Epithelial cell of proximal tubule (primary cell): ENCODE results near the gene RSAD1. TPM values are rescaled to one million over a fixed set of nuclear protein-coding genes. Genes with fewer than 3 reads are reported as not detected.
A peak's percentile ranks its signal among the peaks of the same experiment; 100 is the strongest.

Experiments
- DNase-seq: peaks from one replicate; pipeline ENCODE4 v3.0.0-alpha.2; 2011; ENCODE audit warnings: low read depth
- H3K4me3 ChIP-seq: 2 replicates; pipeline ENCODE4 v1.5.1; 2011; ENCODE audit warnings: low read depth, mild to moderate bottlenecking, low read length
- total RNA-seq: library from RNA; depleted of rRNA; stranded (reverse); fragments of >200 nt; gene quantifications from 2 replicates; pipeline ENCODE4 v1.2.3, GENCODE V29; 2015
- TF ChIP-seq, protein P1 (sequence below): conservative IDR thresholded peaks from 2 replicates; pipeline ENCODE4 v1.5.1; 2012; ENCODE audit warnings: low read depth, mild to moderate bottlenecking, low read length

RSAD1 gene
- total RNA-seq, 1 donor from 2014 or later = 17.1 TPM

DNA sequence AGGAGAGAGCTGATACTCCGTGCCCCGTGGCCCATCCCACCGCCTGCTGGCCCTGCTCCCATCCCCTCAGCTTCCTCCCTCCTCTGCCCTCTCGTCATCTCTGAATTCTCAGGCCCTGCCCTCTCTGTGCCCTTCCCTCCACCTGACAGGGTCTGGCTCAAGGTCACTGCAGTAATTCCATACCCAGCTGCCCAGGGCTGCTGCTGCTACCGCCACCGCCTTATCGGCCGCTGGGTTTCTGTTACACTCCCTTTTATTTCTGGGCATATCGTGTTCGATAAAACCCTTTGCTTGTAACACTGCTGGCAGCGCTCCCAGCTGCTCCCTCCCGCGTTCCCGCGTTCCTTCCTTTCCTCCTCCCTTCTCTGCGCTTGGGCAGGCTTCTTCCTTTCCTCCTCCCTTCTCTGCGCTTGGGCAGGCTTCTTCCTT, 55.1 kb downstream of the RSAD1 start:
- no peak for DNase-seq
- H3K4me3 ChIP-seq = peak overlapping the region; percentile 23
- TF ChIP-seq, protein P1, sequence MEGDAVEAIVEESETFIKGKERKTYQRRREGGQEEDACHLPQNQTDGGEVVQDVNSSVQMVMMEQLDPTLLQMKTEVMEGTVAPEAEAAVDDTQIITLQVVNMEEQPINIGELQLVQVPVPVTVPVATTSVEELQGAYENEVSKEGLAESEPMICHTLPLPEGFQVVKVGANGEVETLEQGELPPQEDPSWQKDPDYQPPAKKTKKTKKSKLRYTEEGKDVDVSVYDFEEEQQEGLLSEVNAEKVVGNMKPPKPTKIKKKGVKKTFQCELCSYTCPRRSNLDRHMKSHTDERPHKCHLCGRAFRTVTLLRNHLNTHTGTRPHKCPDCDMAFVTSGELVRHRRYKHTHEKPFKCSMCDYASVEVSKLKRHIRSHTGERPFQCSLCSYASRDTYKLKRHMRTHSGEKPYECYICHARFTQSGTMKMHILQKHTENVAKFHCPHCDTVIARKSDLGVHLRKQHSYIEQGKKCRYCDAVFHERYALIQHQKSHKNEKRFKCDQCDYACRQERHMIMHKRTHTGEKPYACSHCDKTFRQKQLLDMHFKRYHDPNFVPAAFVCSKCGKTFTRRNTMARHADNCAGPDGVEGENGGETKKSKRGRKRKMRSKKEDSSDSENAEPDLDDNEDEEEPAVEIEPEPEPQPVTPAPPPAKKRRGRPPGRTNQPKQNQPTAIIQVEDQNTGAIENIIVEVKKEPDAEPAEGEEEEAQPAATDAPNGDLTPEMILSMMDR = no peak

DNA sequence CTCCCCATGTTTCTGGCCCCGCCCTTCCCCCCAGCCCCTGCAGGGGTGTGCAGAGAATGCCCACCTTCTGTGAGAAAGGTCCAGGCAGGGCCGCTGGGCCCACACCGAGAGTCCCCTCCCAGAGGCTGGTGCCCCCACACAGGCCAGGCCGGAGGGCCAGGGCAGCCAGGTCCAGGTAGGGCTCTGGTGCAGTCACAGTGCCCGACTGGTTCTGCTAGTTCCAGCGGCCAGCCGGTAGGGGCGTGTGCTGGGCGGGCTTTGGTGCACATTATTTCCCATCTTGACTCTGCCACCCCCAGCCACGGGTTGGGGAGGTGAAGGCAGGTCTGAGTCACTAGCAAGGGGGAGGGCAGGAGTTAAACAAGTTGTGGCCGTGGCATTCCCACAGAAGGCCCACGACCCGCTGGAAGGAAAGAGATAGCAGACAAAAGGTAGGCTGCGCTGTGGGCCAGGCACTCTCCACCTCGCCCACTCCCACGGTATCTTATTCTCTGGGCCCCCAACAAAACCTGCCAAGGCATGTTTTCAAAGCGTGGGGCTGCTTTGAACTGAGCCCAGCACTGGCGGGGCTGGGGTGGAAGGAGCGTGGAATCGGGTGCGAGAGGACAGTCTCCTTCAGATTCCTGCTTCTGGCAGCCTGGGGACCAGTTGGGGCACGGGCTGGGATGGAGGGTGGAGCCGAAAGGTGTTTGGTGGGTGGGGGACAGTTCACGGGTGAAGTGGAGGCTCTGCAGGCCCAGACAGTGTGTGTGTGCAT, 55.7 kb downstream of the RSAD1 start:
- no peak for DNase-seq
- TF ChIP-seq, protein P1 = peak; percentile 28
- peak overlapping the region; percentile 15 for H3K4me3 ChIP-seq

DNA sequence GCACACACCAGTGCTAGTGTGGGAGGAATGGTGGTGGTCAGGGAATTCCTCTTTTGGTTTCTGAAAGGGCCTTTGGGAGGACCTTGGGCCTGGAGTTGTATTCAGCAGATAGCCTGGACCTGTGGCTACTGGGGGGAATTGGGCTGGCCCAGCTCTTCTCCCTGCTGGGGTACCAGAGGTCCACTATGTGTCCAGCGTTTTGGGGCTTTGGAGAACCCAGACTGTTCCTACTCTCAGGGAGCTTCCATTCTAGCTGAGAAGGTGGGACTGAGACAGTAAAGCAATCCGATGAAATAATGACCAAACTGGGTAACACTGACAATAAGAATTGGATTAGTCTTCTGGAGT, 56.3 kb downstream of the RSAD1 start:
- DNase-seq = no peak
- no peak overlapping the region for H3K4me3 ChIP-seq
- TF ChIP-seq, protein P1 = no peak

DNA sequence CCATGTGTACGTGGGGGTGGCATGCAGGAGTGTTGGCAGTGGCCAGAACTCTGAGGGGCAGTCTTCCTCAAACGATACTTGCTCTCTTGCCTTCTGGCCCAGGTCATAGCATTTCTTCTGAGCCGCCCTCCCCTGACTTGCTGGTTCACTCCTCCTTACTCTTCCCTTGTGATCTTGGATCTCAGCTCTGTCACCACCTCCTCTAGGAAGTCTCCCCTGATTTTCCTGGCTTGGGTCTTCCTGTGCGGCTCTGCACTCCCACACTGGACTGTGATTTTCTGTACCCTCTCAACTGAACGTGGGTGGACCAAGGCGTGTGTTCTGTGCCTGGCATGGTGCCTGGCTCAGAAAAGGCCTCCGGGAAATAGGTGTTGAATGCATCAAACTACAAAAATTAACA, 56.7 kb downstream of the RSAD1 start:
- no peak overlapping the region for H3K4me3 ChIP-seq
- TF ChIP-seq, protein P1 = no peak
- DNase-seq = no peak

Other genes starting within 250 kb of the RSAD1 start
- gene TMEM92, start 204.4 kb upstream of the RSAD1 start, total RNA-seq = 2.7 and 13.2 TPM in 2 replicates
- 35.2 and 35.3 TPM in 2 replicates for gene XYLT2, start 132.7 kb upstream of the RSAD1 start, total RNA-seq
- 100 and 158 TPM in 2 replicates for gene MRPL27, start 105.7 kb upstream of the RSAD1 start, total RNA-seq
- gene EME1, start 105.6 kb upstream of the RSAD1 start, total RNA-seq = 13.2 and 13.8 TPM in 2 replicates
- gene LRRC59, start 81.3 kb upstream of the RSAD1 start, total RNA-seq = 147 and 234 TPM in 2 replicates
- gene ACSF2, start 52.6 kb upstream of the RSAD1 start, total RNA-seq = 9.8 and 32.6 TPM in 2 replicates
- gene CHAD, start 10.0 kb upstream of the RSAD1 start, total RNA-seq = not detected in 2 replicates
- 0.58 TPM in 1 of 2 replicates, not detected in the other for gene MYCBPAP, start 29.6 kb downstream of the RSAD1 start, total RNA-seq
- gene EPN3, start 53.9 kb downstream of the RSAD1 start, total RNA-seq = 2.8 and 3.3 TPM in 2 replicates
- gene SPATA20, start 68.3 kb downstream of the RSAD1 start, total RNA-seq = 45.5 and 70.2 TPM in 2 replicates
- not detected in 2 replicates for gene CACNA1G, start 81.9 kb downstream of the RSAD1 start, total RNA-seq
- 6.3 and 6.6 TPM in 2 replicates for gene ABCC3, start 156.0 kb downstream of the RSAD1 start, total RNA-seq
- 27.3 and 42.2 TPM in 2 replicates for gene ANKRD40, start 229.1 kb downstream of the RSAD1 start, total RNA-seq
- 25.8 and 54.1 TPM in 2 replicates for gene LUC7L3, start 240.7 kb downstream of the RSAD1 start, total RNA-seq